NOMO-1 treated with DMSO at 0.1 percent for 48 hours (cell line): ENCODE measurements around the gene BRAT1.

Source experiments
- DNase-seq: peaks from one replicate; lab custom pipeline; 2025; ENCODE audit not compliant: unreplicated experiment; lab: John Stamatoyannopoulos, UW

BRAT1 gene

DNA sequence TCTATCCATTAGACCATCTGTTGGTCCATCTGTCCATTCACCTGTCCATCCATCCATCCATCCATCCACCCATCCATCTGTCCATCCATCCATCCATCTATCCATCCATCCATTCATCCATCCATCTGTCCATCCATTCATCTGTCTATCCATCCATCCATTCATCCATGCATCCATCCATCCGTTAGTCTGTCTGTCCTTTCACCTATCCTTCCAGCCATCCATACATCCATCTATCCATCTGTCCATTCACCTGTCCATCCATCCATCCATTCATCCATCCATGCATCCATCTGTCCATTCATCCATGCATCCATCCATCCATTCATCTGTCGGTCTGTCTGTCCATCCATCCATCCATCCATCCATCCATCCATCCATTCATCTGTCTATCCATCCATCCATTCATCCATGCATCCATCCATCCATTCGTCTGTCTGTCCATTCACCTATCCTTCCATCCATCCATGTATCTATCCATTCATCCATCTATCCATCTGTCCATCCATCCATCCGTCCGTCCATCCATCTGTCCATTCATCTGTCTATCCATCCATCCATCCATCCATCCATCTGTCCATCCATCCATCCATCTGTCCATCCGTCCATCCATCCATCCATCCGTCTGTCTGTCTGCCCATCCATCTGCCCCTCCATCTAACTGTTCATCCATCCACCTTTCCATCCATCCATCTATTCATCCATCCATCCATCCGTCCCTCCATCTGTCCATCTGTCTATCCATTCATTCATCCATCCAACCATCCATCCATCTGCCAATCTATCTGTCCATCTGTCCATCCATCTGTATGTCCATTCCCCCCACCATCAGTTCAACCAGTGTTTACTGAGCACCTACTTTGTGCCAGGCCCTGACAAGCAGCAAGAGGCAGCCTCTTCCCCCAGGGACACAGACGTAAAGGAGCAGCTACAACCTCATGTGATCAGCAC, 40.6 kb downstream of the BRAT1 start:
- no peak for DNase-seq

DNA sequence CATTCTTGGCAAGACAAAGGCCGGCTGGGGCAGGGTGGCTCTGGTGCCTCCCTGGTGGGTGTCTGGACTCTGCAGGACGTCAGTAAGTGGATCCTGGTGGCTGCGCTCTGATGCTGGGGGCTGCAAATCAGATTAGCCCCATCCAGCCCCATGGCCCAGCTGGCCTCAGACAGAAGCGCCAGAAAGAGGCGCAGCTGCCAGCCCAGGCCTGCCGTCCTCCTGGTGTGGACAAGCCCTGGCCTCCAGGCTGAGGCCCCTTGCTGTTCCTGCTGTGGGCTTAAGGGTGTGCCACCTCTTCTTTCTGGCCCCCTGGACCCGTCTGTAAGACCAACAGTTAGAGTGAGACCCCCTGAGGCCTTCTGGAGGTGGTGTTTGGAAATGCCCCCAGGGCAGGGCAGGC, 41.6 kb downstream of the BRAT1 start:
- DNase-seq, result no peak

DNA sequence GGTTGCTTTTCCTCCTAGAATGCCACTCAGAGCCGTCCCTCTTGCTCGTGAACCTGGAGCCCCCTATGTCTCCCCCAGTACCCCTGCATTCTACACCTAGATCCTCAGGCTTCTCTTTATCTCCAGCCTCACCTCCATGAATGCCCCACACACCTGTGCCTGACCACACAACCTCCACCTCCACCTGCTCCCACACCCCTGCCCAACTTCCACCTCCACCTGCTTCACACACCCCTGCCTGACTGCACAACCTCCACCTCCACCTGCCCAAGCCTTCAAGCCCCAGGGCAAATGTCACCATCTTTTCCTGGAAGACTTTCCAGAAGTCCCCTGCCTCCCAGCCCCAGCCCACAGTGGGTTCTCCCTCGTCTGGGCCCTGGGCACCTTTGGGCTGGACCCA, 42.6 kb downstream of the BRAT1 start:
- no peak for DNase-seq

DNA sequence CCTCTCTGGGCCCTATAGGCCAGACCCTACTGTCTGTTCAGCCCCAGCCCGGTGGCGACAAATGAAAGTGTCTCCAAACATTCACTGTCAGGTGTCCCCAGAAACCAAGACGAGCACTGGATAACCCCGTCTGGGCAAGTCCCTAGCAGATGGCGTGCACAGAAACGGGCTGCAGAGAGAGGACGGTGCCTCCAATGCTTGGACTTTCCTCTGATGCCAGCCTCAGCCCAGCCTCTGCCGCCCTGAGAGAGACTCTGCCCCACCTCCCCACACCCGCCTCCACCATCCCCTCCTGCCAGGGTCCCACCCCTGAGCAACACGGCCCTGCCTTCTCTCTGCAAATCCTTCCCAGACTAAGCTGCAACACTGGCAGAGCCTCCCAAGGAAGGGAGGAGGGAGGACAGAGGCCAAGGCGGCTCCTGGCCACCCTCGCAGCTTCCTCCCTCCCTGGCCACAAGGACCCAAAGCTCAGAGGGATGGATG, 43.1 kb downstream of the BRAT1 start:
- no peak for DNase-seq

DNA sequence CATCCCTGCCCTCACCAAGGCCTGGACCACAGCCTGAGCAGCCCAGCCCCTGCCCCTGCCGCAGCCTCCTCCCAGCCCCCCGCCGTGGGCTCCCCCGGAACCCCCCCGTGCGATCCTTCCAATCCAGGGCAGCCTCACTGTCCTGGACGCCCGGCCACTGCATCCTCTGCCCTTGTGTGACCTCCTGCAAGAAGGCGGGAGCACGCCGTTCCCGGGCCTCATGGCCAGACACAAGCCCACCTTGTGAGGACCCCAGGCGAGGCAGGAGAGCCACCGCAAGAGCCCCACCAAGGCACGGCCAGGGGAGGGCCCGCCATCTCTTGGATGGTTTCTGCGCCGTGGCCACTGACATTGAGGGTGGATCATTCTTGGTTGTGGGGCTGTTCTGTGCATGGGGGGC, 43.6 kb downstream of the BRAT1 start:
- DNase-seq, result no peak

DNA sequence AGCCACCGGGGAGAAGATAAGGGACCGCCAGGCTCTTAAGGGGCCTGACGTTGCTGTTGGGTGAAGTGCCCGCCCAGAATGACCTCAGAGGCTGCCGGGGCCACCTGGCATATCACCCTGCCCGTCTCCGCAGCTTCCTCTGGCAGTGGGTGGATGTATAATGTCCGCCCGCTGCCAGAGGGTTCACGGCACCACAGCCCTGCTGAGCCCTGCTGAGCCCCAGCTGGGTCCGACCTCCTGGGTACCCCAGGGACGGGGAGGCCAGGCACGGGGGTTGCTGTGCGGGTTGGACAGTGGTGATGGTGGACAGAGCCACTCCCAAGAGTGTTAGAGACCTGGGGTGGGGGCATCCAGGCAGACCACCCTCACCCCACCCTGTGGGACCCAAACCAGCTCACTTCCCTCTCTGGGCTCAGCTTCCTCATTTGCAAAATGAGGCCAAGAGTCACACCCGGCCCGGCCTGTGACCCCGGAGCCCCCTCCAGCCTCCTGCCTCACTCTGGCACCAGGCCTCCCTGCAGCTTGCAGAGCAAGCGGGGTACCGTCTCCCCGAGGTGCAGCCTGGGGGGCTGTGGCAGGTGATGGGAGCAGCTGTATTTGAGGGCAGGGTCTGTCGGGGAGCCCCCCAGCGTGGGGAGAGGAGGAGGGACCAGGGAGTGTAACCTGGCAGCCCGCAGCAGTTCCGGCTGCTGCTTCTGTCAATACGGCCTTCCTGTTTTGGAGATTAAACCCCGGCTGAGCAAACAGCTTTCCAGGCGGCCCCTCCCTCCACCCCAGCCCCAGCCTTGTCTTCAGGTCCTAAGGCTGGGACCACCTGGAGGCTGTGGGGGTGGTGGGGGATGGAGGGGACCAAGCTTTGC, 44.2 kb downstream of the BRAT1 start:
- DNase-seq, result peak; percentile 70

DNA sequence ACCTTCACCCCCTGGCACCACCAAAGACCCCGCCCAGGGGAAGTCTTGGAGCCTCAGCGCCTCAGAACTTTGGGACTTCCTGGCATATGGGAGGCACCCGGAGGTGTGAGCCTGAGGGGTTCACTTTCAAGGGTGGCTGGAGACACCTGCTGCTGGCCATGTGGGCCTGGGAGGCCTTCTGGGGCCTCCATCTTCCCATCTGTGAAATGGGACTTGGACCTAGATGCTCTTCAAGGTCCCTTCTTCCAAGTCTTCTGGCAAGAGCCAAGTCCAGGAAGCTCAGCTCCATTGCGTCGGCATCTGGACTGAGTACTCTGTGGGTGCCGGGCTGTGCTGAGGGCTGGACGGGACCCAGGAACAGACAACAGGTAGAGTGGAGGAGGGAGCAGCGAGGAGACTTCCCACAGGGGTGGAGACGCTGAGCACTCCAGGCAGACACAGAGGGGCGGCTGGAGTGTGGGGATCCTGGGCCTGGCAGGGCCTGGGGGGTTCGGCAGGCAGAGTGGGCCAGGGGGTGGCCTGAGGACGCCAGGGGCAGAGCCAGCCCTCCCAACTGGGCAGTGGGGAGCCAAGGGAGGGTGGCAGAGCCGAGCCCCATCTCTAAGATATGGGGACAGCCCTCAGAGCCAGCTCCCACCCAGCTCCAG, 45.1 kb downstream of the BRAT1 start:
- DNase-seq, result no peak

DNA sequence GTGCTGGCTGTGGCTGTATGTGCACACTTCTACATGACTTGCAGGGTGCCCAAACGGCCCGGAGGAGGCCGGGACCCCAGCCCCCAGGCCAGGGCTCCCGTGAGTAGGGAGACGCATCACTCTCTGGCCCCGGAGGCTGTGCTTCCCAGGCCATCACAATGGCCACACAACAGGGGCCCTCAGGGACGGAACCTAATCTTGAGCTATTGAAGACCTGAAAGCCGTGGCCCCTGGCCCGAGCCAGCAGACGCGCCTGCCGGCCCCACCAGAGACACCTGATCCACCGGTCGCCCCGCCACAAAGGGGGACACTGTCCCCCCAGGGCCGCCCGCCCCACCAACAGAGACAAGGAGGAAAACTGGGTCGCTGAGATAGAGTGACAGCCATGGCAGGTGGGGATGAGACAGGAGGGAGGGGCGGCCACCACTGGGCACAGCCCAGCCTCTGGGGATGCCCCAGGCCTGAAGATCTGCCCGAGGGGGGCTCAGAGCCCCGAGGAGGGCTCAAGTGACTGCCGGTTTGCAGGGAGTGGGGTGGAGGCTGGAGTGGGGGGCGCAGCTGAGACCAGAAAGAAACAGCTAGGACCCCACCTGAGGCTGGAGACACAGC, 45.9 kb downstream of the BRAT1 start:
- no peak for DNase-seq

DNA sequence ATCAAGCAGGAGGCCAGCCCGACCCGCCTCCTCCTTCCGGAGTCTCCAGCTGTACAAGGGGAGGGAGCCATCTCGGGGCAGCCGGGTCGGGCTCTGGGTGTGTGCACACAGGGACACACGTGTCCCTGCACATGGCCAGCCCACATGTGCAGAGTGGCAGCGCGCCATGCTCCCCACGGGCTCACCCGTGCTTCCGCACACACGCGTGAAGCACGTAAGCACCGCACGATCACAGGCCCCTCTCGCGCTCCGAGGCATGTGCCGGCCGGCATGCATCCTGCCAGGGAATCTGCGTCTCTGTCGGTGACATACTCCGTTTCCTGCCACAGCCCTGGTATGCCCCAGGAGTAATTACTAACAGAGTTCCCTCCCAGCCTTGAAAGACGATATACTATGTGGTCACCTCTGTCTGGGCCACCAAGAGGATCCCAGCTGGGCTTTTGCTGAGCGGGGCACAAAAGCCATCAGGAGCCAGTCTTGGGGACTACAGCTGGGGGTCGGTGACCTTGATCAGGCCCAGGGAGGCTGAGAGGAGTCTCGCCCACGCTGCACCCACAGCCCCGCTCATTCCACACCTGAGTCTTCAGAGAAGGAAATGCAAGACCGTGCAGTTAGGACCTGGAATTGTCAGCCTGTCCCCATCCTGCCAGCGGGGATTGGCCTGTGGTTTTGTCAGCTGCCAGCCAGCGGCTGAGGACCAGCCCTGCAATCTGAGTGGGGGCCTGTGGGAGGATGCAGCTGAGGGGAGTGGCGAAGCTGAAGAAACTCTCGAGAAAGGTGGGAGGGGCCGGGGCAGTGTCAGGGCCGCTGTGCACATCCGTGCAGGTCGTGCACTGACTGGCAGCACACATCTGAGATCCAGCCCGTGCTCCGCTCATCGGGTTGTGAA, 46.8 kb downstream of the BRAT1 start:
- DNase-seq, result peak; percentile 76

DNA sequence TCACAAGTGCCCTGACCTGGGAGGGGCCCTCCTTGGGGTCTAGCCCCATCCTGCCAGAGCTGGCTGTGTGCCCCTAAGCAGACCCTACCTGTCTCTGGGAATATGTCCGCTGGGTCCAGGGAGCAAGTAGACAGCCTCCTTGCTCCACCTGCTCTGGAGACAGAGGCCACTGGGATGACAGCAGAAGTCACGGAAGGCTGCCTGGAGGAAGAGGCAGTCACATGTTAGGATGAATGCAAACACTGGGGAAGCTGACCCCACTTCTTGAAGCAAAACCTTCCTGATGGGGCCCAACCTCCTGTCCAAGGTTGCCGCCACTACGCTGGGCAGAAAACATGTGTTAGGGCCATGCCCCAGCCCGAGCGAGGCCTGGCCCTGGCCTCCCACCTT, 47.4 kb downstream of the BRAT1 start:
- DNase-seq, result no peak

DNA sequence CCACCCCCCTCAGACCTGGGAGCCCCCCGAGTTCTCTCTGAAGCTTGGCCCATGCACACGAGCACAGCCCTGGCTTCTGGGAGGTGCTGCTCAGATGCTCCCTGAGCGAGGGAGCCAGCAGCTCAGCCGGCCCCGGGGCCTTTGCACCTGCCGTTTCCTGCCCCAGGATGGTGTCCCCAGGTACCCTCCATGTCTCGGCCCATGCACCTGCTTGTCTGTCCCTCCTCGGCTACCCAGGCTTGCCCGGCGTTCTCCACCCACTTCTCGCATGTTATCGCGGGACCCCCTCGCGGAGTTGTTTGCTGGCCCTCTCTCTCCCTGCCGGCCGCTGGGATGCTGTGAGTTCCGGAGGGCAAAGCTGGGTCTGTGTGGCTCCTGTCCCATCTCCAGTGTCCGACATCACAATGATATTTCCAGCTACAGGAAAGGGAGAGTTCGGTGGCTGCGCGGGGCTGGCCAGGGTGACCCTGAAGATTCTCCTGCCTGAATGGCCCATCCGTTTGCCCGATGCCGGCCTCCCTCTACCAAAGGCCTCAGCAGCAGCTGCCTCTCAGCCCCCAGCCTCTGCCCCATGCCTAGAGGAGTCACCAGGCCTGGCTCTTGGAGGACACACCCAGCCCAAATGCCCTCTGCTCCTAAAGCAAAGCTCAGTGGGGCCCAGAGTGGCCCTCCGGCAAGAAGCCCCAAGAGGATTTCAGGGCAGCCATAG, 48.0 kb downstream of the BRAT1 start:
- no peak for DNase-seq

DNA sequence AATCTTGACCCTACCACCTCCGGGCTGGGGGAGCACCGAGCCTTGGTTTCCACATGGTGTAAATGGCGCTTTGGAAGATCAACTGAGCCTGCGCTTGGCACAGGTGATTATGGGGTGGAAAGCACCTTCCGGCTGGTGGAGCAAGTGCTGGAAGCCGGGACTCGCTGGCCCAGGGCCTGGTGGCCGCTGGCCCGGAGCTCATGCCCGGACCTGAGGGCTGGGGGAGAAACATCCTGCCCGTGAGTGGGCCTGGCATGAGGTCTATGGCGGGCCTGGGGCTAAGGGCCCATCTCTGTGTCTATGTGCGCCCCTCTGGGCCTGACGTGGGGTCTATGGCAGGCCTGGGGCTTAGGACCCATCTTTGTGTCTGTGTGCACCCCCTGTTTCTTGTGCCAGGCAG, 49.9 kb downstream of the BRAT1 start:
- DNase-seq, result no peak

DNA sequence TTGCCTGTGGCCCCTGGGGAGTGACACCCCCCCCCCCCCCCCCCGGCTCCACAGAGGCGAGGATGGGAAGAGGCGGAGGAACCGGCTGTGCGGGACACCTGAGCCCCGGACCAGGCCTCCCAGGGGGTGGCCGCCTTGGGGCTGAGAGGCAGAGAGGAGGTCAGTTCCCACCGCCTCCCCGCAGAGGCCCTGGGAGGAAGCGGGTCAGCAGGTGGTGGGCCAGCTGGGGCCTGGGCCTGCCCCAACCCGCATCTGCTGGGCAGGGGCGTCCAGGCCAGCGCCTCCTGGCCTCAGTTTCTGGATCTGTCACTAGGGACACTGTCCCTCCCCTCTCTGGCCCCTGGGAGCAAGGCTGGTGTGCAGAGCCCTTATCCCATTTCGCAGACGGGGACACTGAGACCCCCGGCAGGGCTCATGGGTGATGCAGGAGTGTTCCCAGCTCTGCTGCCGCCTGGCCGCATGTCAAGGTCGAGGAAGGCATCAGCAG, 50.4 kb downstream of the BRAT1 start:
- DNase-seq, result no peak

DNA sequence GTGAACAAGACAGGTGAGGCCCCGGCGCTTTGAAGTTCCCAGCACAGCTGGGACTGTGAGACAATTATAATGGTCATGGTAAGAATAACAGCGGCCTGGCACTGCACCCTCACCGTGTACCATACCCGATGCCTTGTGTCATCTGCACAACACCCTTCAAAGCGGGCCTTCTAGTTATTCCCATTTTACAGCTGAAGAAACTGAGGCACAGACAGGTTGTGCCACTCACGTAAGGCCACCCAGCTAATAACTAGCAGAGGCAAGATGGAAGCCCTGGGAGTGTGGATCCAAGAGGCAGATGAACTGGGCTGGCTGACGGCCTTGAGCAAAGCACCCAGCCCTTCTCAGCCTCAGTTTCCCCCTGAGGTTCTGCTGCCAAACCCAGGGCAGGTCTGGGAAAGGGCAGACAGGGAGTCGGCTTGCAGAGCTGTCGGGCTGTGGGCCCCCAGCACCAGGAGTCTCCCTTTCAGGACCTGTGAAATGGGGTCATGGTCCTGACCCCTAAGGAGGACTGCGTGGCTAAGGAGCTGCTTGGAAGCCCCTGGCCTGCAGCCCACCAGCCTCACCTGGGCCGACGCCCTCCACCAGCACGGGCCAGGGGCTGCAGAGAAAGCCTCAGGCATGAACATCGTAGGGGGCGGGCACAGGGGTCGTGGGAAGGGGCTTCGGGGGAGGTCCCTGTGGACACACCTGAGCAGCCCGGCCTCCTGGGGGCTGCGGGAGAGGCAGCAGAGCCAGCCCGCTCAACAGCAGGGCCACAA, 51.0 kb downstream of the BRAT1 start:
- no peak for DNase-seq

DNA sequence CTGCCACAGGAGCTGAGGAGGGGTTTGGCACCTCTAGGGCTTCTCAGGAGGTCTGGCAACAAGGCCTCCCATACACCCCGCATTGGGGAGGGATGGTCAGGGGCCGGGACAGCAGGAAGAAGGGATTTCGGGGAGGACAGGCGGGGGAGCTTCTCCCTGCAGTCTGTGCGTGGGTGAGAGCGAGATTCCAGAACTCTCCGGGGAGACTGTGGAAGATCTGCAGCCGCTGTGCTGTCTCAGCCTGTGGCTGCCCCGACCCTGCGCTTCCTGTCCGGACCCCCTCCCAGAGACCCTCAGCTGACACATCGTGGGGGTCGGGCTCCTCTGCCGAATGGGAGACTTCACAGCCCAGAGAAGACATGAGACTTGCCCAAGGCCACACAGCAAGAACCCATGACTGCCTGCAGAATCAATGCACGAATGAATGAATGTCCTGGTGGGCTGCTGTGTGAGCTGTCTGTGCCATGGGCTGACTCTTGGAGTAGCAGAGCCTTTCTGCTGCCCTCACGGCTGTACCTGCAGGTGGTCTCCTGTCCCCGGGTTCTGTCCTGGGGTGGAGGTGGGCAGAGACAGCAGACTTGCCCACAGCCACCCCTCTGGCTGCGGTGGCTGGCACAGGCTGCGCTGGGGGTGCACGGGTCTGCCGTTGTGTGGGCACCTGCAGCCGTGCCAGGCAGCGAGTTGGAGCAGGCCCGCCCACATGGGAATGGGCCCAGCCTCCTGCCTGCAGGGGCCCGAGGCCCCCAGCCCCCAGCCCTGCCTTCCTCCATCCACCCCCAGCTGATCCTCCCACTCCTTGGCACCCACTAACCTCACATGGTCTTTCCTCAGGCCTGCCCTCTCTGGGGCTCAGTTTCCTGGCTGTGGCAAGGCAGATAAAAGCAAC, 52.0 kb downstream of the BRAT1 start:
- DNase-seq, result no peak

DNA sequence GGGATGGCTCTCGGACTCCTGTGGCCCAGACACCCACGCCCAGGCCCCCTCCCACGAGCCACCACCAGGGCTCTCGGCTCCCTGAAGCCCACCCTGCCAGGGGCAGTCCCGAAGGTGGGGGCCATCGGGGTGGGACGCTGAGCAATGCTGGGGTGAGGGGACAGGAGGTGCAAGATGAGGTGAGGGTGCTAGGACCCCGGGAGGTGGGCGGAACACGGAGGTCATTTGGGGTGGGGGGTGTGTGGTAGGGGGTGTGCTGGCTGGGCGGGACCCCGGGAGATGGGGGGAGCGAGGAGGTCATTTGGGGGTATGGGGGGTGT, 52.7 kb downstream of the BRAT1 start:
- no peak for DNase-seq

DNA sequence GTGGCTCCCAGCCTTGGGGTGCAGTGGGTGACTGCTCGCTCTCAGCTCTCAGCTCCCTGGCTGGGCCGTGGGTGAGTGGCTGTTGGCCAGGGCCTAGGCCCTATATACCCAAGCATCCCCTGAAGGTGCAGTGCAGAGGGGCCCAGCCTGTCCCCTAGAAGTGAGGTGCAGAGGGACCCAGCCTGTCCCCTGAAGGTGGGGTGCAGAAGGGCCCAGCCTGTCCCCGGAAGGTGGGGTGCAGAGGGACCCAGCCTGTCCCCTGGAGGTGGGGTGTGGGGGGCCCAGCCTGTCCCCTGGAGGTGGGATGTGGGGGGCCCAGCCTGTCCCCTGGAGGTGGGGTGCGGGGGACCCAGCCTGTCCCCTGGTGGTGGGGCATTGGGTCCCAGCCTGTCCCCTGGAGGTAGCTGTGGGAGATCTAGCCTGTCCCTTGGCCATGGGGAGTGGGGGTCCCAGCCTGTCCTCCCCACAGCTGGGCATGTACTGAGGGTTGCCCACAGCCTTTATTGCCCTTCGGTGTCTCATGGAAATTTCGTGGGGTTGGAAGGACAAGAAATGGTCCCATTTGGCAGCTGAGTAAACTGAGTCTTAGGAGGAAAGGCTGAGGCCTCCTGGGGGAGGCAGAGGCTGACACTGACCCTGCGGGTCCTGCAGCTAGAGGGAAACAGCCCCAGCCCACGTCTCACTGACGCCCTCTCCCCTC, 53.2 kb downstream of the BRAT1 start:
- no peak for DNase-seq
